ENCODE measurements around the gene RAD51B. TPM values are rescaled to one million over a fixed set of nuclear protein-coding genes. Genes with fewer than 3 reads are reported as not detected.

The RAD51B gene
- total RNA-seq, 1 experiment from 2014 or later = 14.2 TPM

GRCh38 chr14:68626386-68626785 lies 806.8 kb downstream of the RAD51B start:
- ATAC-seq = no peak
- no peaks in the 10 kb centered on the region for H3K36me3 Mint-ChIP-seq
- no peaks in the 10 kb centered on the region; the same call in 1 of the 2 replicates for H3K27me3 Mint-ChIP-seq (ENCODE audit: low read depth)
- no peak overlapping the region for H3K27ac Mint-ChIP-seq
- no peaks in the 10 kb centered on the region for H3K9me3 Mint-ChIP-seq
- DNase-seq (ENCODE audit: low spot score) = no peak
- ChIA-PET CTCF (interaction anchor here (0.6 kb wide), 1 partner anchor 217 kb away, joined by 3 read pairs; no protein-coding TSS in a partner anchor), POLR2A (no interaction called here)
- TF ChIP-seq ZNF263 (CRISPR knock-in tag; IDR thresholded peaks at IDR 0.05; ENCODE audit: low read depth) (no peak), AR (CRISPR knock-in tag; IDR thresholded peaks at IDR 0.05) (no peak), ETV6 (CRISPR knock-in tag; IDR thresholded peaks at IDR 0.05) (no peak), CBFB (CRISPR knock-in tag; IDR thresholded peaks at IDR 0.05; ENCODE audit: low read depth) (no peak), ZNF219 (CRISPR knock-in tag; IDR thresholded peaks at IDR 0.05; ENCODE audit: borderline replicate concordance) (no peak), ZNF317 (CRISPR knock-in tag; IDR thresholded peaks at IDR 0.05; ENCODE audit: borderline replicate concordance, low read depth) (no peak), TCF7 (CRISPR knock-in tag; IDR thresholded peaks at IDR 0.05; ENCODE audit: low read depth) (no peak), TEAD4 (CRISPR knock-in tag; IDR thresholded peaks at IDR 0.05) (no peak), NFATC4 (CRISPR knock-in tag; IDR thresholded peaks at IDR 0.05) (no peak), RORB (CRISPR knock-in tag; IDR thresholded peaks at IDR 0.05) (no peak), KAT7 (CRISPR knock-in tag; IDR thresholded peaks at IDR 0.05; ENCODE audit: borderline replicate concordance) (no peak), ELF4 (CRISPR knock-in tag; IDR thresholded peaks at IDR 0.05; ENCODE audit: low read depth) (no peak), CREB1 (CRISPR knock-in tag; IDR thresholded peaks at IDR 0.05) (no peak), GABPB1 (CRISPR knock-in tag; IDR thresholded peaks at IDR 0.05) (no peak), USF1 (CRISPR knock-in tag; IDR thresholded peaks at IDR 0.05) (no peak)
- H3K4me1 Mint-ChIP-seq = peaks cover 34% of the 10 kb centered on the region
- no peak overlapping the region for H3K4me3 Mint-ChIP-seq

- Mint-ChIP-seq H3K4me3 (no peak overlapping the region), H3K27me3 (ENCODE audit: low read depth) (peaks cover 6% of the 10 kb centered on the region; the same call in 1 of the 2 replicates), H3K27ac (no peak overlapping the region), H3K36me3 (no peaks in the 10 kb centered on the region), H3K4me1 (peaks cover 34% of the 10 kb centered on the region), H3K9me3 (no peaks in the 10 kb centered on the region)
- ChIA-PET CTCF (interaction anchor here (1.2 to 2.8 kb wide), 3 partner anchors 11 to 103 kb away, joined by 3 to 10 read pairs (median 8); no protein-coding TSS in a partner anchor), POLR2A (interaction anchor here (0.6 to 0.7 kb wide), 2 partner anchors 11 to 318 kb away, joined by 3 read pairs; no protein-coding TSS in a partner anchor)
- no peak for TF ChIP-seq NR1H2 (CRISPR knock-in tag; IDR thresholded peaks at IDR 0.05)
- no peak for TF ChIP-seq ZNF425 (CRISPR knock-in tag; conservative IDR thresholded peaks at IDR 0.05)
- TF ChIP-seq ZNF317 (CRISPR knock-in tag; IDR thresholded peaks at IDR 0.05; ENCODE audit: borderline replicate concordance, low read depth) = no peak
- no peak for TF ChIP-seq CBFB (CRISPR knock-in tag; IDR thresholded peaks at IDR 0.05; ENCODE audit: low read depth)
- TF ChIP-seq ZNF219 (CRISPR knock-in tag; IDR thresholded peaks at IDR 0.05; ENCODE audit: borderline replicate concordance) = no peak
- no peak for TF ChIP-seq E2F5 (CRISPR knock-in tag; IDR thresholded peaks at IDR 0.05)
- DNase-seq (ENCODE audit: low spot score) (no peak), ATAC-seq (no peak)
Measured at GRCh38 chr14:68627050-68627867, 807.7 kb downstream of the RAD51B start.
